OCI-LY1 (cell line): ENCODE data around the gene PPP4R1.

ENCODE experiments used
- CTCF ChIP-seq: fragments of 200-600 bp; sonication (generic), shearing (Covaris generic); IDR thresholded peaks from 2 replicates; pipeline ENCODE4 v1.5.1; 2017; ENCODE audit warnings: mild to moderate bottlenecking, antibody characterized with exemption, low read length, moderate library complexity, mixed read lengths
- EZH2 ChIP-seq: fragments of 200-600 bp; sonication (generic), shearing (Covaris generic); IDR thresholded peaks from 2 replicates; pipeline ENCODE4 v1.8.0; 2017; ENCODE audit warnings: borderline replicate concordance, mixed run types, mild to moderate bottlenecking, antibody characterized with exemption, low read length, moderate library complexity, mixed read lengths

GRCh38 chr18:9663377-9663776 is 49.0 kb upstream of the PPP4R1 start:
- TF ChIP-seq EZH2 (no peak), CTCF (no peak)
